GM19193 (cell line): ENCODE measurements around the gene IL17RE.

ENCODE experiments used
- POLR2A ChIP-seq: IDR thresholded peaks from 4 replicates; pipeline ENCODE4 v1.6.1; 2011; ENCODE audit not compliant: insufficient read depth, insufficient read length; ENCODE audit errors: extremely low read depth

The IL17RE gene

GRCh38 chr3:9942164-9942563, 39.5 kb downstream of the IL17RE start:
- no peak for TF ChIP-seq POLR2A

- TF ChIP-seq POLR2A = no peak
These were observed 40.5 kb downstream of the IL17RE start for GRCh38 chr3:9942934-9943690.

- TF ChIP-seq POLR2A = no peak
These were observed 41.6 kb downstream of the IL17RE start for GRCh38 chr3:9944271-9944670.

GRCh38 chr3:9945358-9945757, 42.7 kb downstream of the IL17RE start:
- no peak for TF ChIP-seq POLR2A

GRCh38 chr3:9946112-9947024, 43.7 kb downstream of the IL17RE start:
- peak; percentile 48 for TF ChIP-seq POLR2A

GRCh38 chr3:9947025-9947995, 44.7 kb downstream of the IL17RE start:
- no peak for TF ChIP-seq POLR2A

GRCh38 chr3:9948586-9948985, 45.9 kb downstream of the IL17RE start:
- no peak for TF ChIP-seq POLR2A

- TF ChIP-seq POLR2A = no peak
These were observed 46.5 kb downstream of the IL17RE start for GRCh38 chr3:9949115-9949514.

GRCh38 chr3:9949626-9950025, 47.0 kb downstream of the IL17RE start:
- TF ChIP-seq POLR2A = no peak

- no peak for TF ChIP-seq POLR2A
These were observed 48.5 kb downstream of the IL17RE start for GRCh38 chr3:9951126-9951525.

GRCh38 chr3:9951598-9951961, 48.9 kb downstream of the IL17RE start:
- no peak for TF ChIP-seq POLR2A

GRCh38 chr3:9951962-9952805, 49.5 kb downstream of the IL17RE start, which contains the start of gene PRRT3:
Gene PRRT3 (minus strand): TSS chr3:9952408. CDS start chr3:9950115, 2,293 bp downstream.
- peak; percentile 21 for TF ChIP-seq POLR2A

- no peak for TF ChIP-seq POLR2A
These were observed 52.4 kb downstream of the IL17RE start for GRCh38 chr3:9955067-9955502.
